Epithelial cell of proximal tubule (primary cell): ENCODE results near the gene PPRC1. TPM values are rescaled to one million over a fixed set of nuclear protein-coding genes. Genes with fewer than 3 reads are reported as not detected.

Source experiments
- DNase-seq: peaks from one replicate; pipeline ENCODE4 v3.0.0-alpha.2; 2011; ENCODE audit warnings: low read depth
- H3K4me3 ChIP-seq: 2 replicates; pipeline ENCODE4 v1.5.1; 2011; ENCODE audit warnings: low read depth, mild to moderate bottlenecking, low read length
- CTCF ChIP-seq: conservative IDR thresholded peaks from 2 replicates; pipeline ENCODE4 v1.5.1; 2012; ENCODE audit warnings: low read depth, mild to moderate bottlenecking, low read length
- total RNA-seq: library from RNA; depleted of rRNA; stranded (reverse); fragments of >200 nt; gene quantifications from 2 replicates; pipeline ENCODE4 v1.2.3, GENCODE V29; 2015

Gene PPRC1
- total RNA-seq, 1 donor from 2014 or later: 21.4 TPM

GRCh38 chr10:102118867-102119266, 14.0 kb upstream of the PPRC1 start:
- H3K4me3 ChIP-seq: peak overlapping the region; percentile 96
- no peak for DNase-seq
- TF ChIP-seq CTCF: no peak

GRCh38 chr10:102119417-102120141, 13.3 kb upstream of the PPRC1 start:
- DNase-seq: no peak
- no peak for TF ChIP-seq CTCF

GRCh38 chr10:102120142-102120990, 12.5 kb upstream of the PPRC1 start, which contains the start of gene LDB1:
Gene LDB1 (minus strand): TSS chr10:102120368. CDS start chr10:102120110, 258 bp downstream.
- peak; percentile 11 for TF ChIP-seq CTCF
- H3K4me3 ChIP-seq: peak within 1 kb of the TSS; percentile 96
- DNase-seq: no peak

More at GRCh38 chr10:102119417-102120141, 13.3 kb upstream of the PPRC1 start:
- peak overlapping the region; percentile 96 for H3K4me3 ChIP-seq

GRCh38 chr10:102120991-102121738, 11.7 kb upstream of the PPRC1 start:
- no peak for DNase-seq

GRCh38 chr10:102121739-102122372, 11.0 kb upstream of the PPRC1 start:
- H3K4me3 ChIP-seq: no peak overlapping the region
- peak; percentile 27 for TF ChIP-seq CTCF

More at GRCh38 chr10:102120991-102121738, 11.7 kb upstream of the PPRC1 start:
- H3K4me3 ChIP-seq: peak overlapping the region; percentile 96
- no peak for TF ChIP-seq CTCF

GRCh38 chr10:102122450-102122849, 10.4 kb upstream of the PPRC1 start:
- no peak overlapping the region for H3K4me3 ChIP-seq
- no peak for DNase-seq
- no peak for TF ChIP-seq CTCF

More at GRCh38 chr10:102121739-102122372, 11.0 kb upstream of the PPRC1 start:
- DNase-seq: no peak
